ENCODE data around the gene MEOX1.

GRCh38 chr17:43667947-43668348 lies 6.2 kb upstream of the MEOX1 start:
- TF ChIP-seq POLR2A (IDR thresholded peaks at IDR 0.05; ENCODE audit: low read depth, low read length) (no peak), MAFK (IDR thresholded peaks at IDR 0.05; ENCODE audit: low read depth, low read length) (no peak), CTCF (conservative IDR thresholded peaks at IDR 0.05; ENCODE audit: low read depth, low read length) (no peak), FOS (IDR thresholded peaks at IDR 0.05; ENCODE audit: low read depth, low read length) (0 out of 2 replicates have a peak, but pooled peaks have one; percentile 18), RAD21 (IDR thresholded peaks at IDR 0.05; ENCODE audit: low read length) (no peak), MXI1 (IDR thresholded peaks at IDR 0.05; ENCODE audit: borderline replicate concordance, low read depth, low read length) (no peak), SMC3 (IDR thresholded peaks at IDR 0.05; ENCODE audit: low read depth, low read length) (no peak), CEBPB (IDR thresholded peaks at IDR 0.05; ENCODE audit: low read depth, low read length) (no peak)
- TF ChIP-seq, protein P1, sequence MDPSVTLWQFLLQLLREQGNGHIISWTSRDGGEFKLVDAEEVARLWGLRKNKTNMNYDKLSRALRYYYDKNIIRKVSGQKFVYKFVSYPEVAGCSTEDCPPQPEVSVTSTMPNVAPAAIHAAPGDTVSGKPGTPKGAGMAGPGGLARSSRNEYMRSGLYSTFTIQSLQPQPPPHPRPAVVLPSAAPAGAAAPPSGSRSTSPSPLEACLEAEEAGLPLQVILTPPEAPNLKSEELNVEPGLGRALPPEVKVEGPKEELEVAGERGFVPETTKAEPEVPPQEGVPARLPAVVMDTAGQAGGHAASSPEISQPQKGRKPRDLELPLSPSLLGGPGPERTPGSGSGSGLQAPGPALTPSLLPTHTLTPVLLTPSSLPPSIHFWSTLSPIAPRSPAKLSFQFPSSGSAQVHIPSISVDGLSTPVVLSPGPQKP (IDR thresholded peaks at IDR 0.05; ENCODE audit: borderline replicate concordance, low read depth, low read length), result no peak

Measured in IMR-90 (cell line).